Thoracic aorta (tissue), 2 donors: ENCODE results near the gene MELTF. TPM values are rescaled to one million over a fixed set of nuclear protein-coding genes. Genes with fewer than 3 reads are reported as not detected.

Source experiments
- ATAC-seq: fragments of 150-250 bp; one replicate; pipeline ENCODE4 v1.8.0; 2017; ENCODE audit warnings: low read depth; ENCODE audit not compliant: insufficient number of reproducible peaks, low FRiP score
- DNase-seq: peaks from one replicate; pipeline ENCODE4 v3.0.0-alpha.2; 2020; ENCODE audit warnings: low spot score
- H3K27ac ChIP-seq, 2 donors: fragments of 200-600 bp; sonication (generic); 1 replicate in 1 of 2; 2 replicates in 1 of 2; pipeline ENCODE4 v1.5.1; 2016; ENCODE audit warnings: mild to moderate bottlenecking in 2 of 2, moderate library complexity in 2 of 2
- H3K27me3 ChIP-seq: fragments of 200-600 bp; sonication (generic); replicated peaks from 2 replicates; pipeline ENCODE4 v1.6.0; 2016; ENCODE audit warnings: mild to moderate bottlenecking; ENCODE audit not compliant: insufficient read depth
- H3K36me3 ChIP-seq: fragments of 200-600 bp; sonication (generic); one replicate; pipeline ENCODE4 v1.5.1; 2016
- H3K4me1 ChIP-seq, 2 donors: fragments of 200-600 bp; sonication (generic); 1 replicate in 1 of 2; 2 replicates in 1 of 2; pipeline versions ENCODE4 v1.5.1 to v1.6.0; 2016; ENCODE audit warnings: low read depth in 2 of 2, mild to moderate bottlenecking in 1 of 2; ENCODE audit not compliant: control insufficient read depth in 1 of 2
- H3K4me3 ChIP-seq: fragments of 200-600 bp; sonication (generic); 2 replicates; pipeline ENCODE4 v1.5.1; 2016; ENCODE audit warnings: mild to moderate bottlenecking
- H3K9me3 ChIP-seq: fragments of 200-600 bp; sonication (generic); 2 replicates; pipeline ENCODE4 v1.5.1; 2016
- CTCF ChIP-seq: fragments of 200-600 bp; sonication (generic); IDR thresholded peaks from one replicate; pipeline ENCODE4 v1.5.1; 2019; ENCODE audit warnings: antibody characterized with exemption
- total RNA-seq, 2 donors: library from RNA; depleted of rRNA; stranded (reverse); fragments of >200 nt; gene quantifications; one replicate each; pipeline versions ENCODE4 v1.1.0 to v1.2.3, GENCODE V29; 2016

Gene MELTF
- total RNA-seq, 2 donors from 2014 or later, result 6.1 to 8.7 TPM

- TF ChIP-seq CTCF, result no peak
- DNase-seq (no peak), ATAC-seq (peak; percentile 29)
- Histone ChIP-seq H3K9me3 (no peaks in the 10 kb centered on the region), H3K4me1 (peaks cover 7% of the 10 kb centered on the region in 2 donors), H3K27me3 (no peaks in the 10 kb centered on the region), H3K4me3 (peak within 1 kb of the TSS; percentile 97), H3K36me3 (no peaks in the 10 kb centered on the region), H3K27ac (peak within 1 kb of the TSS; percentile 41 to 47)
These were observed 61.1 kb downstream of the MELTF start, which contains the start of gene PIGZ for GRCh38 chr3:196968233-196969133. TSS of gene PIGZ (minus strand) at chr3:196968833. CDS start at chr3:196952031, 16,802 bp downstream.

- Histone ChIP-seq H3K36me3 (no peaks in the 10 kb centered on the region), H3K27me3 (no peaks in the 10 kb centered on the region), H3K4me1 (peaks cover 7% of the 10 kb centered on the region in 2 donors), H3K4me3 (peak overlapping the region; percentile 97), H3K27ac (no peak overlapping the region), H3K9me3 (no peaks in the 10 kb centered on the region)
- ATAC-seq, result no peak
- no peak for TF ChIP-seq CTCF
- DNase-seq, result no peak
These were observed 62.0 kb downstream of the MELTF start for GRCh38 chr3:196967412-196968232.

- H3K27me3 ChIP-seq, result no peaks in the 10 kb centered on the region
- H3K27ac ChIP-seq, result no peak overlapping the region
- ATAC-seq (no peak), DNase-seq (no peak)
- H3K4me1 ChIP-seq, result peaks cover 7% of the 10 kb centered on the region in 2 donors
- H3K9me3 ChIP-seq, result no peaks in the 10 kb centered on the region
- H3K36me3 ChIP-seq, result no peaks in the 10 kb centered on the region
- no peak for TF ChIP-seq CTCF
- no peak overlapping the region for H3K4me3 ChIP-seq
These were observed 62.9 kb downstream of the MELTF start for GRCh38 chr3:196966526-196967401.

GRCh38 chr3:196965804-196966173 is 63.8 kb downstream of the MELTF start:
- peaks cover 7% of the 10 kb centered on the region in 2 donors for H3K4me1 ChIP-seq
- H3K4me3 ChIP-seq, result no peak overlapping the region
- DNase-seq (no peak), ATAC-seq (no peak)
- TF ChIP-seq CTCF, result no peak
- no peak overlapping the region for H3K27ac ChIP-seq
- no peaks in the 10 kb centered on the region for H3K27me3 ChIP-seq
- no peaks in the 10 kb centered on the region for H3K36me3 ChIP-seq
- H3K9me3 ChIP-seq, result no peaks in the 10 kb centered on the region
